ENCODE results near the gene BORCS8. TPM values are rescaled to one million over a fixed set of nuclear protein-coding genes. Genes with fewer than 3 reads are reported as not detected.

BORCS8 gene
- total and polyA plus RNA-seq, 2 of the 13 experiments (the other 11 are each of a cell fraction or from before 2014, with no cell fraction given): 9.6 to 13.3 TPM

GRCh38 chr19:19138109-19138981 is 53.6 kb downstream of the BORCS8 start, which contains the start of gene TMEM161A (continued):
- TF ChIP-seq SMAD3 (CRISPR knock-in tag; IDR thresholded peaks at IDR 0.05): no peak
- TF ChIP-seq TRIM24 (CRISPR knock-in tag; IDR thresholded peaks at IDR 0.05): no peak
- TF ChIP-seq ZNF234 (CRISPR knock-in tag; conservative IDR thresholded peaks at IDR 0.05): no peak
- TF ChIP-seq POLR2AphosphoS5 (IDR thresholded peaks at IDR 0.05; ENCODE audit: low read depth, low read length): peak; percentile 90
- no peak for TF ChIP-seq ZNF367 (CRISPR knock-in tag; IDR thresholded peaks at IDR 0.05; ENCODE audit: borderline replicate concordance)
- peak; percentile 35; the same call in 1 of the 2 replicates for TF ChIP-seq ZNF770 (CRISPR knock-in tag; IDR thresholded peaks at IDR 0.05)
- TF ChIP-seq SP1 (IDR thresholded peaks at IDR 0.05): no peak
- TF ChIP-seq SP1 (CRISPR knock-in tag; IDR thresholded peaks at IDR 0.05): peak; percentile 41
- TF ChIP-seq ZNF496 (CRISPR knock-in tag; IDR thresholded peaks at IDR 0.05; ENCODE audit: insufficient replicate concordance): no peak
- no peak for TF ChIP-seq ZNF724P (CRISPR knock-in tag; IDR thresholded peaks at IDR 0.05; ENCODE audit: borderline replicate concordance)
- 0 out of 2 replicates have a peak, but pooled peaks have one; percentile 53 for TF ChIP-seq ZBTB7B (CRISPR knock-in tag; IDR thresholded peaks at IDR 0.05)
- TF ChIP-seq TIGD3 (CRISPR knock-in tag; IDR thresholded peaks at IDR 0.05; ENCODE audit: borderline replicate concordance): 0 out of 2 replicates have a peak, but pooled peaks have one; percentile 31
- peak; percentile 75; the same call in 1 of the 2 replicates for TF ChIP-seq SPEN (CRISPR knock-in tag; IDR thresholded peaks at IDR 0.05; ENCODE audit: low read depth)
- no peak for TF ChIP-seq ZBTB37 (CRISPR knock-in tag; IDR thresholded peaks at IDR 0.05)
- peak; percentile 61 for TF ChIP-seq ZNF407 (CRISPR knock-in tag; IDR thresholded peaks at IDR 0.05; ENCODE audit: not compliant biosample characterization)
